GM12878 (cell line): Measurements from ENCODE around the gene ACOT7. TPM values are rescaled to one million over a fixed set of nuclear protein-coding genes. Genes with fewer than 3 reads are reported as not detected.

Experiments used
- ATAC-seq: fragments of 200-7000 bp; cut with Tn5 transposase; 3 replicates; pipeline ENCODE4 v1.9.1; 2020; ENCODE audit warnings: mild to moderate bottlenecking, moderate library complexity
- BruUV-seq: library from RNA; stranded (reverse); fragments of 400-500 nt; replicated peaks from 2 replicates; lab custom pipeline; 2021; lab: Mats Ljungman, UMichigan
- CTCF ChIA-PET: fragments of 300-600 bp; sonication (Branson Sonifier 250); formaldehyde crosslinking; extraction: SDS; loops from one replicate; lab custom pipeline; 2021; ENCODE audit warnings: inconsistent platforms; lab: Yijun Ruan, JAX
- POLR2A ChIA-PET: fragments of 350-600 bp; formaldehyde crosslinking; extraction: SDS; loops from one replicate; lab custom pipeline; 2021; ENCODE audit warnings: inconsistent platforms; lab: Charles Lee
- RAD21 ChIA-PET: fragments of 300-600 bp; sonication (Branson Sonifier 250); formaldehyde crosslinking; loops from one replicate; lab custom pipeline; 2023; ENCODE audit warnings: antibody characterized with exemption; ENCODE audit not compliant: unreplicated experiment; lab: Charles Lee
- SMC1A ChIA-PET: fragments of 300-600 bp; sonication (Branson Sonifier 250); formaldehyde crosslinking; loops from one replicate; lab custom pipeline; 2023; ENCODE audit not compliant: unreplicated experiment, uncharacterized antibody; lab: Charles Lee
- DNase-seq: peaks from one replicate; pipeline ENCODE4 v3.0.0-alpha.2; 2011; ENCODE audit warnings: low read depth, low spot score
- FAIRE-seq: peaks from 3 replicates; lab custom pipeline; 2011; peaks lifted over from hg19 to GRCh38; lab: Jason Lieb, UNC
- H2AFZ ChIP-seq: 2 replicates; pipeline ENCODE4 v1.6.0; 2011; ENCODE audit warnings: low read depth, low read length, control low read depth; ENCODE audit not compliant: control insufficient read depth
- H3K27ac ChIP-seq: 2 replicates; pipeline ENCODE4 v1.5.1; 2011; ENCODE audit warnings: control low read depth; ENCODE audit not compliant: control insufficient read depth, insufficient read depth
- H3K27me3 ChIP-seq, 2 experiments: replicated peaks in 1 of 2; 2 replicates each; pipeline versions ENCODE4 v1.6.0 to v1.6.1; 2011; ENCODE audit warnings: low read length in 1 of 2; ENCODE audit not compliant: control insufficient read depth in 2 of 2, insufficient read depth in 2 of 2
- H3K36me3 ChIP-seq, 2 experiments: 2 replicates each; pipeline ENCODE4 v1.5.1; 2011; ENCODE audit warnings: low read length in 1 of 2; ENCODE audit not compliant: control insufficient read depth in 2 of 2, insufficient read depth in 2 of 2
- H3K4me1 ChIP-seq: 2 replicates; pipeline ENCODE4 v1.6.1; 2011; ENCODE audit warnings: mild to moderate bottlenecking, low read length, moderate library complexity, mixed read lengths; ENCODE audit not compliant: control insufficient read depth, insufficient read depth
- H3K4me2 ChIP-seq: 2 replicates; pipeline ENCODE4 v1.6.0; 2011; ENCODE audit warnings: control low read depth; ENCODE audit not compliant: control insufficient read depth, insufficient read depth
- H3K4me3 ChIP-seq: fragments of 200-600 bp; sonication (generic); 2 replicates; pipeline ENCODE4 v1.5.1; 2016
- H3K79me2 ChIP-seq: 2 replicates; pipeline ENCODE4 v1.6.0; 2011; ENCODE audit warnings: low read length; ENCODE audit not compliant: control insufficient read depth, insufficient read depth
- H3K9ac ChIP-seq: 2 replicates; pipeline ENCODE4 v1.8.0; 2011; ENCODE audit warnings: low read length, control low read depth, mixed read lengths; ENCODE audit not compliant: control insufficient read depth, insufficient read depth
- H3K9me3 ChIP-seq: replicated peaks from 3 replicates; pipeline ENCODE4 v1.5.1; 2011; ENCODE audit warnings: mild to moderate bottlenecking, low read length; ENCODE audit not compliant: control insufficient read depth, insufficient read depth
- H4K20me1 ChIP-seq: 2 replicates; pipeline ENCODE4 v1.6.0; 2011; ENCODE audit not compliant: control insufficient read depth, insufficient read depth
- DPF2 ChIP-seq: fragments of 450-650 bp; IDR thresholded peaks from 2 replicates; pipeline ENCODE4 v1.6.1; 2017; ENCODE audit warnings: mild to moderate bottlenecking
- FOS ChIP-seq: IDR thresholded peaks from 3 replicates; pipeline ENCODE4 v1.6.1; 2011; ENCODE audit warnings: borderline replicate concordance; ENCODE audit not compliant: insufficient read length; ENCODE audit errors: extremely low read depth
- MTA2 ChIP-seq: fragments of 450-650 bp; IDR thresholded peaks from 2 replicates; pipeline ENCODE4 v1.6.1; 2016; ENCODE audit warnings: low read depth, mild to moderate bottlenecking, moderate library complexity
- NFXL1 ChIP-seq: fragments of 450-650 bp; IDR thresholded peaks from 2 replicates; pipeline ENCODE4 v1.6.1; 2017; ENCODE audit warnings: antibody characterized with exemption, mild to moderate bottlenecking, borderline replicate concordance
- PAX5 ChIP-seq: IDR thresholded peaks from 2 replicates; pipeline ENCODE4 v1.6.1; 2011; ENCODE audit warnings: low read depth, low read length, borderline replicate concordance
- TCF3 ChIP-seq: IDR thresholded peaks from 2 replicates; pipeline ENCODE4 v1.6.1; 2012; ENCODE audit warnings: low read depth, mild to moderate bottlenecking, low read length, borderline replicate concordance; ENCODE audit not compliant: insufficient read depth
- WGBS: methylation state at CpG from one replicate; pipeline ENCODE4 v1.1.6; 2016; ENCODE audit warnings: low lambda C conversion rate; ENCODE audit not compliant: insufficient replicate concordance, insufficient coverage; ENCODE audit errors: missing lambda C conversion rate; 5-methylcytosine and 5-hydroxymethylcytosine counted together
- in situ Hi-C: fragments of 300-500 bp; cut with MboI; formaldehyde crosslinking; loops from 9 replicates; pipeline ENCODE4 v1.14.3; 2018; ENCODE audit warnings: mixed read lengths
- intact Hi-C: fragments of 100-400 bp; cut with micrococcal nuclease; formaldehyde crosslinking; loops from one replicate; pipeline ENCODE4 v1.14.2; 2022; ENCODE audit not compliant: unreplicated experiment
- polyA plus RNA-seq, 11 experiments: library from polyadenylated mRNA; depleted of rRNA in 4 of 11; unstranded in 6 of 11; stranded (reverse) in 5 of 11; fragments of >200 nt; fragmentation: Nextera tagmentation in 4 of 11; fragmentation: Illumina TruSeq in 1 of 11; extraction: Ambion mirVana in 4 of 11; extraction: Trizol in 1 of 11; gene quantifications; 1 replicate in 1 of 11; 2 replicates in 10 of 11; pipeline versions ENCODE4 v1.2.1 to v1.2.3, GENCODE V29; 2011 to 2016; ENCODE audit warnings: inconsistent platforms in 2 of 11, missing spikeins in 2 of 11, low read depth in 1 of 11
- total RNA-seq, 4 experiments: library from RNA; depleted of rRNA in 3 of 4; stranded (reverse); fragments of >200 nt in 3 of 4; fragmentation: Illumina TruSeq in 1 of 4; extraction: Trizol in 1 of 4; gene quantifications; 2 replicates each; pipeline versions ENCODE4 v1.2.1 to v1.2.3, GENCODE V29; 2013 to 2021
- TF ChIP-seq, protein P1 (sequence below): fragments of 450-650 bp; IDR thresholded peaks from 2 replicates; pipeline ENCODE4 v1.6.1; 2017; ENCODE audit warnings: mild to moderate bottlenecking, moderate library complexity

The ACOT7 gene
- total and polyA plus RNA-seq, 10 of the 15 experiments (the other 5 are each of a cell fraction or from before 2014, with no cell fraction given): 8.9 to 206 (median 61.2) TPM

DNA sequence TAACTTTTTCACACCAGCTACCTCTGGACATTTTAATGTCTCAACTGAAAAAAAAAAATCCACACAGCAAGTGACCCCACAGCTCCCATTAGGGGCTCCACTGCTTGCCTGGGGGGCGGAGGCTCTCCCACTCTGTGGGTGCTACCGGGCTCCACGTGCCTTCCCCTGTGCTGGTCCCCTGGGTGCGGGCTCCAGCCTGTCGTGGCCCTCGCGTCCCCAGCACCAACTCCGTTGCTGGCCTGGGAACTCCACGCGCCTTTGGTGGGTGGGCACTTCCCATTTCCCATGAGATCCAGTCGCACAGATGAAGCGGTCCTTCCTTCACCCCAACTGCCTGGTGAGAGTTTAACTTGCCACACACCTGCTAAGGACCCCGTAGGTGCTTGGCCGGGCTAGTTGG is 105.5 kb downstream of the ACOT7 start:
- no peak for ATAC-seq
- no peak for FAIRE-seq
- no TSS peak for BruUV-seq
- in situ Hi-C loops: no loop called here
- intact Hi-C loops: no loop called here
- H3K27me3 ChIP-seq: no peaks in the 10 kb centered on the region
- TF ChIP-seq MTA2 (no peak), TCF3 (no peak), FOS (no peak), DPF2 (no peak), PAX5 (no peak), NFXL1 (no peak)
- TF ChIP-seq, protein P1, sequence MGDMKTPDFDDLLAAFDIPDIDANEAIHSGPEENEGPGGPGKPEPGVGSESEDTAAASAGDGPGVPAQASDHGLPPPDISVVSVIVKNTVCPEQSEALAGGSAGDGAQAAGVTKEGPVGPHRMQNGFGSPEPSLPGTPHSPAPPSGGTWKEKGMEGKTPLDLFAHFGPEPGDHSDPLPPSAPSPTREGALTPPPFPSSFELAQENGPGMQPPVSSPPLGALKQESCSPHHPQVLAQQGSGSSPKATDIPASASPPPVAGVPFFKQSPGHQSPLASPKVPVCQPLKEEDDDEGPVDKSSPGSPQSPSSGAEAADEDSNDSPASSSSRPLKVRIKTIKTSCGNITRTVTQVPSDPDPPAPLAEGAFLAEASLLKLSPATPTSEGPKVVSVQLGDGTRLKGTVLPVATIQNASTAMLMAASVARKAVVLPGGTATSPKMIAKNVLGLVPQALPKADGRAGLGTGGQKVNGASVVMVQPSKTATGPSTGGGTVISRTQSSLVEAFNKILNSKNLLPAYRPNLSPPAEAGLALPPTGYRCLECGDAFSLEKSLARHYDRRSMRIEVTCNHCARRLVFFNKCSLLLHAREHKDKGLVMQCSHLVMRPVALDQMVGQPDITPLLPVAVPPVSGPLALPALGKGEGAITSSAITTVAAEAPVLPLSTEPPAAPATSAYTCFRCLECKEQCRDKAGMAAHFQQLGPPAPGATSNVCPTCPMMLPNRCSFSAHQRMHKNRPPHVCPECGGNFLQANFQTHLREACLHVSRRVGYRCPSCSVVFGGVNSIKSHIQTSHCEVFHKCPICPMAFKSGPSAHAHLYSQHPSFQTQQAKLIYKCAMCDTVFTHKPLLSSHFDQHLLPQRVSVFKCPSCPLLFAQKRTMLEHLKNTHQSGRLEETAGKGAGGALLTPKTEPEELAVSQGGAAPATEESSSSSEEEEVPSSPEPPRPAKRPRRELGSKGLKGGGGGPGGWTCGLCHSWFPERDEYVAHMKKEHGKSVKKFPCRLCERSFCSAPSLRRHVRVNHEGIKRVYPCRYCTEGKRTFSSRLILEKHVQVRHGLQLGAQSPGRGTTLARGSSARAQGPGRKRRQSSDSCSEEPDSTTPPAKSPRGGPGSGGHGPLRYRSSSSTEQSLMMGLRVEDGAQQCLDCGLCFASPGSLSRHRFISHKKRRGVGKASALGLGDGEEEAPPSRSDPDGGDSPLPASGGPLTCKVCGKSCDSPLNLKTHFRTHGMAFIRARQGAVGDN: no peak
- TF ChIP-seq, all 136 proteins: peak for 0
- H3K27ac ChIP-seq: no peak overlapping the region
- CTCF ChIA-PET: no interaction called here
- peaks cover 20% of the 10 kb centered on the region for H3K4me1 ChIP-seq
- H3K4me3 ChIP-seq: no peak overlapping the region
- H3K9me3 ChIP-seq: no peaks in the 10 kb centered on the region
- H3K4me2 ChIP-seq: no peak overlapping the region
- H3K36me3 ChIP-seq: peaks cover 0 to 12% of the 10 kb centered on the region in 2 experiments; a peak in 2 of 4 replicates
- no peak for DNase-seq
- SMC1A ChIA-PET: no interaction called here
- no peak overlapping the region for H2AFZ ChIP-seq
- RAD21 ChIA-PET: interaction anchor here (0.8 kb wide), 1 partner anchor 27 kb away, joined by 3 read pairs; the partner anchor contains the start of gene GPR153
- POLR2A ChIA-PET: interaction anchor here (0.6 kb wide), 1 partner anchor 113 kb away, joined by 4 read pairs; no protein-coding TSS in a partner anchor
- no peak overlapping the region for H3K9ac ChIP-seq
- H3K79me2 ChIP-seq: no peaks in the 10 kb centered on the region
- WGBS: 98% methylated on average over 14 of the region's 14 CpGs
- H4K20me1 ChIP-seq: no peaks in the 10 kb centered on the region
